Tibial nerve (tissue), 3 donors: ENCODE data around the gene ZNF823.

Experiments
- POLR2A ChIP-seq, 2 donors: fragments of 450-650 bp; IDR thresholded peaks; one replicate each; pipeline ENCODE4 v1.6.1; 2017; ENCODE audit warnings: antibody characterized with exemption in 2 of 2, mild to moderate bottlenecking in 2 of 2, moderate library complexity in 2 of 2
- TF ChIP-seq, protein P1 (sequence below), 5 experiments: fragments of 200-600 bp in 3 of 5; fragments of 450-650 bp in 2 of 5; sonication (generic) in 3 of 5; IDR thresholded peaks; one replicate each; pipeline ENCODE4 v1.5.1; 2016 to 2019; ENCODE audit warnings: antibody characterized with exemption in 5 of 5, mild to moderate bottlenecking in 3 of 5, moderate library complexity in 2 of 5

- TF ChIP-seq, protein P1, sequence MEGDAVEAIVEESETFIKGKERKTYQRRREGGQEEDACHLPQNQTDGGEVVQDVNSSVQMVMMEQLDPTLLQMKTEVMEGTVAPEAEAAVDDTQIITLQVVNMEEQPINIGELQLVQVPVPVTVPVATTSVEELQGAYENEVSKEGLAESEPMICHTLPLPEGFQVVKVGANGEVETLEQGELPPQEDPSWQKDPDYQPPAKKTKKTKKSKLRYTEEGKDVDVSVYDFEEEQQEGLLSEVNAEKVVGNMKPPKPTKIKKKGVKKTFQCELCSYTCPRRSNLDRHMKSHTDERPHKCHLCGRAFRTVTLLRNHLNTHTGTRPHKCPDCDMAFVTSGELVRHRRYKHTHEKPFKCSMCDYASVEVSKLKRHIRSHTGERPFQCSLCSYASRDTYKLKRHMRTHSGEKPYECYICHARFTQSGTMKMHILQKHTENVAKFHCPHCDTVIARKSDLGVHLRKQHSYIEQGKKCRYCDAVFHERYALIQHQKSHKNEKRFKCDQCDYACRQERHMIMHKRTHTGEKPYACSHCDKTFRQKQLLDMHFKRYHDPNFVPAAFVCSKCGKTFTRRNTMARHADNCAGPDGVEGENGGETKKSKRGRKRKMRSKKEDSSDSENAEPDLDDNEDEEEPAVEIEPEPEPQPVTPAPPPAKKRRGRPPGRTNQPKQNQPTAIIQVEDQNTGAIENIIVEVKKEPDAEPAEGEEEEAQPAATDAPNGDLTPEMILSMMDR (IDR thresholded peaks at IDR 0.05): peak; percentile 35 to 66 (median 62)
- TF ChIP-seq POLR2A (IDR thresholded peaks at IDR 0.05): no peak
These were observed 65.1 kb downstream of the ZNF823 start for GRCh38 chr19:11673608-11674041.
